NCI-H2227 treated with DMSO at 0.1 percent for 48 hours (cell line): Measurements from ENCODE around the gene KIAA1191.
"Not testable (repeated sequence)": the region's sequence is repeated elsewhere in the genome, so short reads cannot be mapped to it uniquely, and the experiment has no call there.

ENCODE experiments used
- DNase-seq: peaks from one replicate; lab custom pipeline; 2025; lab: John Stamatoyannopoulos, UW

Gene KIAA1191

GRCh38 chr5:176317534-176318374, 43.8 kb downstream of the KIAA1191 start:
- no peak for DNase-seq

- not testable (repeated sequence) for DNase-seq
Observed at GRCh38 chr5:176305356-176305755, 56.2 kb downstream of the KIAA1191 start.
